ENCODE measurements around the gene ADRB1. TPM values are rescaled to one million over a fixed set of nuclear protein-coding genes. Genes with fewer than 3 reads are reported as not detected.

Gene ADRB1
- polyA plus RNA-seq, 1 of the 3 experiments (the other 2 are of a cell fraction) = not detected

GRCh38 chr10:113999531-113999930 is 44.1 kb upstream of the ADRB1 start:
- H3K9me3 ChIP-seq = no peaks in the 10 kb centered on the region
- H4K20me1 ChIP-seq (ENCODE audit: insufficient read depth) = no peaks in the 10 kb centered on the region
- H3K27me3 ChIP-seq (ENCODE audit: insufficient read depth) = no peaks in the 10 kb centered on the region; the same call in 1 of the 2 replicates
- H3K36me3 ChIP-seq (replicated peaks in 1 of 2; ENCODE audit: control insufficient read depth in 1 of 2, insufficient read depth in 2 of 2, low read length in 1 of 2) = no peaks in the 10 kb centered on the region
- H3K4me1 ChIP-seq (ENCODE audit: control insufficient read depth in 1 of 2, insufficient read depth in 2 of 2, low read depth in 1 of 2, low read length in 1 of 2) = no peaks in the 10 kb centered on the region
- H3K79me2 ChIP-seq (ENCODE audit: insufficient read depth) = no peaks in the 10 kb centered on the region
- no peak overlapping the region for H3K4me3 ChIP-seq (ENCODE audit: low read depth in 2 of 2, low read length in 1 of 2)
- no peak for DNase-seq
- POLR2A ChIA-PET = no interaction called here
- CTCF ChIA-PET = no interaction called here
- no peak overlapping the region for H3K4me2 ChIP-seq
- H2AFZ ChIP-seq (ENCODE audit: low read depth) = no peak overlapping the region
- H3K27ac ChIP-seq (ENCODE audit: low read depth in 2 of 2, low read length in 1 of 2) = no peak overlapping the region
- WGBS (ENCODE audit: low lambda C conversion rate) = 56% methylated on average over 5 of the region's 5 CpGs
- no peaks in the 10 kb centered on the region for H3F3A ChIP-seq (replicated peaks; ENCODE audit: insufficient read depth)
- TF ChIP-seq CHD2 (IDR thresholded peaks at IDR 0.05; ENCODE audit: low read length, partially characterized antibody) = no peak
- no peak for TF ChIP-seq POLR2AphosphoS5 (IDR thresholded peaks at IDR 0.05; ENCODE audit: low read depth, low read length)
- TF ChIP-seq IRF3 (IDR thresholded peaks at IDR 0.05; ENCODE audit: low read depth, low read length) = no peak
- TF ChIP-seq FOXJ3 (CRISPR knock-in tag; IDR thresholded peaks at IDR 0.05) = no peak
- TF ChIP-seq SIN3A (IDR thresholded peaks at IDR 0.05; ENCODE audit: borderline replicate concordance, low read depth, low read length) = no peak
- no peak for TF ChIP-seq RFX5 (IDR thresholded peaks at IDR 0.05; ENCODE audit: low read length)
- no peak for TF ChIP-seq FOSL2 (IDR thresholded peaks at IDR 0.05; ENCODE audit: borderline replicate concordance, low read depth)
- TF ChIP-seq MXI1 (IDR thresholded peaks at IDR 0.05; ENCODE audit: low read depth, low read length) = no peak
- TF ChIP-seq MEF2A (IDR thresholded peaks at IDR 0.05; ENCODE audit: borderline replicate concordance, low read depth) = no peak
- no peak for TF ChIP-seq RXRA (IDR thresholded peaks at IDR 0.05; ENCODE audit: borderline replicate concordance, low read depth)
- TF ChIP-seq NFIC (IDR thresholded peaks at IDR 0.05; ENCODE audit: borderline replicate concordance) = no peak
- no peak for TF ChIP-seq EP300 (IDR thresholded peaks at IDR 0.05; ENCODE audit: borderline replicate concordance in 1 of 2, low read depth in 1 of 2, low read length in 1 of 2)
- TF ChIP-seq NRF1 (IDR thresholded peaks at IDR 0.05; ENCODE audit: low read depth, low read length) = no peak
- no peak overlapping the region for H3K9ac ChIP-seq
- H3K9me2 ChIP-seq = no peaks in the 10 kb centered on the region

- Histone ChIP-seq H2AFZ (ENCODE audit: low read depth) (no peak overlapping the region), H3K9ac (no peak overlapping the region), H3K9me3 (no peaks in the 10 kb centered on the region), H3K4me1 (ENCODE audit: control insufficient read depth in 1 of 2, insufficient read depth in 2 of 2, low read depth in 1 of 2, low read length in 1 of 2) (no peaks in the 10 kb centered on the region), H3K27ac (ENCODE audit: low read depth in 2 of 2, low read length in 1 of 2) (no peak overlapping the region), H3F3A (replicated peaks; ENCODE audit: insufficient read depth) (no peaks in the 10 kb centered on the region), H3K4me3 (ENCODE audit: low read depth in 2 of 2, low read length in 1 of 2) (no peak overlapping the region), H3K4me2 (no peak overlapping the region), H3K79me2 (ENCODE audit: insufficient read depth) (no peaks in the 10 kb centered on the region), H3K9me2 (no peaks in the 10 kb centered on the region), H3K27me3 (ENCODE audit: insufficient read depth) (no peaks in the 10 kb centered on the region; the same call in 1 of the 2 replicates), H3K36me3 (replicated peaks in 1 of 2; ENCODE audit: control insufficient read depth in 1 of 2, insufficient read depth in 2 of 2, low read length in 1 of 2) (no peaks in the 10 kb centered on the region), H4K20me1 (ENCODE audit: insufficient read depth) (no peaks in the 10 kb centered on the region)
- 50% methylated on average over 6 of the region's 6 CpGs for whole genome bisulfite sequencing (ENCODE audit: low lambda C conversion rate)
- ChIA-PET POLR2A (no interaction called here), CTCF (no interaction called here)
- no peak for DNase-seq
- TF ChIP-seq YY1 (IDR thresholded peaks at IDR 0.05; ENCODE audit: low read depth) (no peak), IRF3 (IDR thresholded peaks at IDR 0.05; ENCODE audit: low read depth, low read length) (no peak)
Measured at GRCh38 chr10:114000457-114001010, 43.1 kb upstream of the ADRB1 start.

Measured in SK-N-SH (cell line).